DMS53 (cell line): ENCODE results near the gene ZNF764.
"Not testable (repeated sequence)": the region's sequence is repeated elsewhere in the genome, so short reads cannot be mapped to it uniquely, and the experiment has no call there.

Source experiments
- DNase-seq: peaks from one replicate; lab custom pipeline; 2025; lab: John Stamatoyannopoulos, UW

ZNF764 gene

DNA sequence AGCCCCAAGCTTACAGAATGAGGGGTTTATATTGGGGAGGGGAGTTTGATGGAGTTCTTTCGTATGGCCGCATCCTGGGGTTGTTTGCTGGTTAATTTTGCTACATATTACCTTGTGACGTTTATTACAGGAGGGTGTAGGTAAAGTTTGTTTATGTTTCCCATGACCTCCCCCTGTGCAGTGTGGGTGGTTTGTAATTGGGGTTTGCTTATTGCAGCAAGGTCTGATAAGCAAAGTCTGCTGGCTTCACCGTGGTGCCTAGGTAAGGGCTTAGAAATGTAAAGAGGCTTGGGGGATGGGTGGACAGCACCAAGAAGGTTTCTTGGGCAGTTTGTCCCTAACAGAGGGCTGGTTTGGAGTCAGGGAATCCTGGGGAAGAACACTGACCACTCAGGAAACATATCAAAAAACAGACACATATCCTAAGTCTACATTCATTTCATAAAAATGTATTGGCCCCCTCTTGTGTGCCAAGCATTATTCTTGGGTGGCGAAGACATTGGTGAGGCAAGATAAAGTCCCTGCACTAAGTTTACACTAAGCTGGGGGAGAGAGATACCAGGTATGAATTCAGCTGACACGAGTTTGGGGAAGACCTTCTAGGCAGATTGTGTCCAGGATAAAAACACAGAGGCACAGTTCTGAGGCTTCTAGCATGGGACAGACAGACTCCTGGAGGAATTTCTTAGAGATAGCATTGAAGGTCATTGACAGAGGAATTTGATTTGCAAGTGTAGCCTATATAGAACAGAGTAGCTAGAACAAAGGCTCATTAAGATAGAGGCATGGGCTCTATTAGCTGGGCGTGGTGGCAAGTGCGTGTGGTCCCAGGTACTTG is 9.5 kb downstream of the ZNF764 start:
- no peak for DNase-seq

DNA sequence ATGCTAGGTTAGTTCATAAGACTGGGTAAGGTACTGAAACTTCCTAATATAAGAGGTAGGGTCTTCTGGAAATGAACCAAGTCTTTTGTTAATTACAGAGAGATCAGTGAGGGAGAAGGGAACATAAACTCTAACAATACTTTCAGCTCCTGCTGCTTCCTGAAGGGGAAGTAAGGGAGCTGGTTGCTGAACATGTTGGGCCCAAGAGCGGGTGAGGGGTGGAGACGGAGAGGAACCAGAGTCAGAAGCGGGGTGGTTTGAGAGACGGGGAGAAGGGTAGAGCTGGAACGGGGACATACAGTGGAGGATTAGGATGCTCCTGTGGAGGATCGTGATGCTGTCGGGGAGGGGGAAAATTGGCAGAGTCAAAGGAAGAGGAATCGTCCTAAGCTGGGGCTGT is 12.1 kb downstream of the ZNF764 start:
- DNase-seq: no peak

GRCh38 chr16:30543067-30543466 is 15.1 kb downstream of the ZNF764 start:
- no peak for DNase-seq

DNA sequence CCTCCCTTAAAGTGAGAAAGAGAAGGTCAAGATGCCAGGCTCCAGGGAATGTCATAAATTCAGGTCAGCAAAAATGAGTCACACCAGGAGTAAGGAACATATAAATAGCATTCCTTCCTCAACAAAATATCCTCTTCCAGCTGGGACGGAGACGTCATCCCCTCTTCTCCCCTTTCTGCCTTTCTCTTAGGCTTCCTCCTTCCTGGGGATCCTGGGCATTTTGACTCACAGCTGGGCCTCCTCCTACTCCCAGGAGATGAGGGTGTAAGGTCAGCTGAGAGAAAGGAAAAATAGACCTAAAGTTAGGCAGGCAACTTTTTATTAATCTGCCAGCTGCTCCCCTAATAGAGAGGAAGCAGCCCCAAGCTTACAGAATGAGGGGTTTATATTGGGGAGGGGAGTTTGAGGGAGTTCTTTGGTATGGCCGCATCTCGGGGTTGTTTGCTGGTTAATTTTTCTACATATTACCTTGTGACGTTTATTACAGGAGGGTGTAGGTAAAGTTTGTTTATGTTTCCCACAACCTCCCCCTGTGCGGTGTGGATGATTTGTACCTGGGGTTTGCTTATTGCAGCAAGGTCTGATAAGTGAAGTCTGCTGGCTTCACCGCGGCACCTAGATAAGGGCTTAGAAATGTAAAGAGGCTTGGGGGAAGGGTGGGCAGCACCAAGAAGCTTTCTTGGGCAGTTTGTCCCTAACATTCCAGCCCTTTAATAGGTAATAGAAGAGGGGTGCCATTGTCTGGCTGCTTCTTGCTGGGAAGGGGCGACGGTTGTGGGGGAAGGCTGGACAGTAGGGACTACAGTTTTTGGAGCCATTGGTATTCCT is 16.5 kb downstream of the ZNF764 start:
- no peak for DNase-seq

DNA sequence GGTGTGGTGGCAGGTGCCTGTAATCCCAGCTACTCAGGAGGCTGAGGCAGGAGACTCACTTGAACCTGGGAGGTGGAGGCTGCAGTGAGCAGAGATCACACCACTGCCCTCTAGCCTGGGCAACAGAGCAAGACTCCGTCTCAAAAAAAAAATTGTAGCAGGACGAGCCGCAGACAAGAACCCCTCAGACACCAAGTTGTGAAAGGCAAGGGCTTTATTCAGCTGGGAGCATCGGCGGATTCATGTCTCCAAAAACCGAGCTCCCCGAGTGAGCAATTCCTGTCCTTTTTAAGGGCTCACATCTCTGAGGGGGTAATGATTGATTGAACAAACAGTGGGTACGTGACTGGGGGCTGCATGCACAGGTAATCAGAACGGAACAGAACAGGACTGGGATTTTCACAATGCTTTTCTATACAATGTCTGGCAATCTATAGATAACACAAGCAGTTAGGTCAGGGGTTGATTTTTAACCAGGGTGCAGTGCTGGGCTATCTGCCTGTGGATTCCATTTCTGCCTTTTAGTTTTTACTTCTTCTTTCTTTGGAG is 17.2 kb downstream of the ZNF764 start:
- DNase-seq: not testable (repeated sequence)

GRCh38 chr16:30539986-30540526 is 18.1 kb downstream of the ZNF764 start:
- DNase-seq: not testable (repeated sequence)

GRCh38 chr16:30539000-30539964 is 18.9 kb downstream of the ZNF764 start:
- DNase-seq: no peak

GRCh38 chr16:30536391-30537024 is 21.7 kb downstream of the ZNF764 start:
- not testable (repeated sequence) for DNase-seq

GRCh38 chr16:30535777-30536190 is 22.4 kb downstream of the ZNF764 start:
- DNase-seq: peak; percentile 93

DNA sequence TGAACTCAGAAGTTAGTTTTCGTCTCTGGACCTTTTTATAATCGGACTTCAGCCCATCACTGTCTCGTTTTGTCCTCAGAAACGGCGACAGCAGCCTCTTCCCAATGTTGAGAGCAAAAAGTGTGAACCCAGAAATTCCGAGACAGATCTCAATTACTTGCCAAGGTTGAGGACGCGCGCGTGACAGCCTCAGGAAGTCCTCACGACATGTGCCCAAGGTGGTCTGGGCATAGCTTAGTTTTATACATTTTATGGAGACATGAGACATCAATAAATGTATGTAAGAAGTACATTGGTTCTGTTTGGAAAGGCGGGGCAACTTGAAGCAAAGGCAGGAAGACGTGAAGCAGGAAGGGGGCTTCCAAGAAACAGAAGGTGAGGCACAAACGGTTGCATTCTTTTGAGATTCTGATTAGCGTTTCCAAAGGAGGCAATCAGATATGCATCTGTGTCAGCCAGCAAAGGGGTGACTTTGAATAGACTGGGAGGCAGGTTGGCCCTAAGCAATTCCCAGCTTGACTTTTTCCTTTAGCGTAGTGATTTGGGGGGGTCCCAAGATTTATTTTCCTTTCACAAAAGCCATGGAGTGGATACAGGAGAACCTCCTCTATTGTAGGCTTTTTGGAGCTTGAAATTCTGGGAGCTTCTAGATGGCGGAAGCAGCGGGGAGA is 22.9 kb downstream of the ZNF764 start:
- peak; percentile 82 for DNase-seq

DNA sequence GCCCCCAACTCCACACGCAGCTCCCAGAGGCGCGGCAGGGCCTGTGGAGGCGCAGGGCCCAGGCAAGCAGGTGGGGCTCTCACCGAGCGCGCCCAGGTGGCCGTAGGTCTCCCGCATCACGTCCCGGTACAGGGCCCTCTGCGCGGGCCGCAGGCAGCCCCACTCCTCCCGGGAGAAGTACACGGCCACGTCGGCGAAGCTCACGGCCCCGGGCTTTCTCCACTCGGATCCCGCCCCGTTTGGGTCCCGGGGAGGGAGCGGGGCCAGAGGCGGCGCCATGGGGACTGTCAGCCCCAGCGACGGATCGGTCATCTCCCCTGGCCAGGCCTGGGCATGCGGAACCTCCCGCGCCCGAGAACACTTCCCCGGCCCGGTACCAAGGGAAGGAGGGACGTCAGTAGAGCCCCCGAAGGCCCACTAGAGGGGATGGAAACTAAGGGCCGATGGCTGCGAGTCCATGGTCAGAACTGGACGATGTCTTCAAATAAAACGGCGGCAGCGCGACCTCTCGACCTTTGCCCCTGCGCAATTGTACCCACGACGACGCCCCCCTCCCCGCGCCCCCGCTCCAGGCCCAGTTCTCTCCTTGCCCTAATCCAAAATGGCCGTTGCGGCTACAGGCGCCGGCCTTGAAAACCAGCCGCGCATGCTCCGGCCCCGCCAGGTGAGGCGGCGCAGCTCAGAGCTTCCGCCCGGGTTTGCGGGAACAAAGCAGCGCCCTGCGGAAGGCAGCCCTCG is 23.6 kb downstream of the ZNF764 start, which contains the start of gene ZNF747:
Gene ZNF747 (minus strand): TSS at position 491 of the 738 bp plus-strand sequence. CDS start 179 bp downstream, at position 312.
- peak; percentile 95 for DNase-seq

DNA sequence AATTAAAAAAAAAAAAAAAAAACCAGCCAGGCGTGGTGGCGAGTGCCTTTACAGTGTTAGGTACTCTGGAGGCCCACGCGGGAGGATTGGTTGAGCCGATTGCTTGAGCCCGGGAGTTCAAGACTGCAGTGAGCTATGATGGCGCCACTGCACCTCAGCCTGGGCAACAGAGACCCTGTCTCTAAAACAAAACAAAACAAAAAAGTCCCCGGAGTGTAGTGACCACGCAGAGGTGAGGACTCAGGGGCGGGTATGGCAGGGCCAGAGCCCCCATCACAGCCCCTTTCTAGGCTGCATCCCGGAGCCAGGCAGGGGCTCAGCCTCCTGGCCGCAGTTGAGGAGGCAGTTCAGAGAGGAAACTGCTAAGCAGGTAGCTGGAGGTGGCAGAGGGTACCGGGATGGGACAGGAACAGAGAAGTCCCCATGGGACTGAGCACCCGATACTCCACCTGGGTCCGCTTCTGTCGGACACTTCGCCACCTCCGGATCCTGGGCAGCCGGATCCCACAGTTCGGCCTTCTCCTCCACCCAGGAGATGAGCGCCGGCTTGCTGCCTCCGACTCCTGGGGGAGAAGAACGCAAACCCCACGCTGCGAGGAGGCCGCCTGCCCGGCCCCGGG is 24.3 kb downstream of the ZNF764 start:
- peak; percentile 37 for DNase-seq

DNA sequence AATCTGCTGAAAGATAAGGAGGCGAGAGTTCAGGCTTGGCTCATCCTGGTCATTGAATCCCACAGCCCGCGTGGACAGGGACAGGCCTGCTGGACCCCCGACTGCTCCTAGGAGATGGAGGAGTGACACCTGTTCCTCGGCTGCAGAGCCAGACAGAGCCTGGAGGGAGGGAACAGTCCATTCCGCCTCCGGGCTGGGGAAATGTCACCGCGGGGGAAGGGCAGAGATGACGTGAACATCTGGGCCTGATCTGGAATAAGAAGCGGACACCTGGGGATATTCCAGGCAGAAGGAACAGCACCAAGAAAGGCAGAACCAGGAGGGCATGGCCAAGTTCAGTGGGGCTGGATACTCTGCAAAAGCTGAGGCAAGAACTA is 25.0 kb downstream of the ZNF764 start:
- DNase-seq: no peak

DNA sequence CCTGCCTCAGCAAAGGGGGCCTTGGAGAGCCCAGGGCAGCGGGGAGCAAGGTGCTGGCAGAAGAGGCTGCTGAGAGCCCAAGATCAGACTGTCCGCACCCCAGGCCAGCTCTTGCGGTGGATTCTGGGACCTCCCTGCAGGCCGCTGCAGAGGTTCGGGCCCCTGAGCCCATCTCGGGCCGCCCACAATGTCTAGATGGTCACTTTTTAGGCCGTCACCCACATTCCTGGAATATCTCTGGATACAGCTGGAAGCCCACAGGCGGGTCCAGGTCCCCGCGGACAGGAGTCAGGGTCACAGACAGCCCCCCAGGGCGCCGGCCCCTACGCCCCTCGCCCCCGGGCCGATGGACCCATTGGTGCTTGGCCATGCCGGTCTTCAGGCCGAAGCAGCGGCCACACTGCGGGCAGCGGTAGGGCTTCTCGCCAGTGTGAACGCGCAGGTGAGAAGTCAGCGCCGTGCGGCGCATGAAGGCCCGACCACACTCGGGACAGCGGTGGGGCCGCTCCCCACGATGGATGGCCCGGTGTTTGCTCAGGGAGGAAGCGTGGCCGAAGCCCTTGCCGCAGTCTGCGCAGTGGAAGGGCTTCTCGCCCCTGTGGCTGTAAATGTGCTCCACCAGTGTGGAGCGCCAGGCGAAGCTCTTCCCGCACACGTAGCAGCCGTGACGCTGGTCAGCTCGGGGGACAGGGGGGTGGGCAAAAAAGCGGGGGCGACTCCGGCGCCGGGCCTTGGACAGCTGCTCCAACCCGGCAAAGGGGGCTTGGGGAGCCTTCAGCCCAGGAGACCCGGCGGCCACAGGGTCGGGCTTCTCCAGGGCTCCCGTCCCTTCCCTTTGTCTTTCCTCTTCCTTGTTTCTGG is 25.7 kb downstream of the ZNF764 start:
- no peak for DNase-seq

DNA sequence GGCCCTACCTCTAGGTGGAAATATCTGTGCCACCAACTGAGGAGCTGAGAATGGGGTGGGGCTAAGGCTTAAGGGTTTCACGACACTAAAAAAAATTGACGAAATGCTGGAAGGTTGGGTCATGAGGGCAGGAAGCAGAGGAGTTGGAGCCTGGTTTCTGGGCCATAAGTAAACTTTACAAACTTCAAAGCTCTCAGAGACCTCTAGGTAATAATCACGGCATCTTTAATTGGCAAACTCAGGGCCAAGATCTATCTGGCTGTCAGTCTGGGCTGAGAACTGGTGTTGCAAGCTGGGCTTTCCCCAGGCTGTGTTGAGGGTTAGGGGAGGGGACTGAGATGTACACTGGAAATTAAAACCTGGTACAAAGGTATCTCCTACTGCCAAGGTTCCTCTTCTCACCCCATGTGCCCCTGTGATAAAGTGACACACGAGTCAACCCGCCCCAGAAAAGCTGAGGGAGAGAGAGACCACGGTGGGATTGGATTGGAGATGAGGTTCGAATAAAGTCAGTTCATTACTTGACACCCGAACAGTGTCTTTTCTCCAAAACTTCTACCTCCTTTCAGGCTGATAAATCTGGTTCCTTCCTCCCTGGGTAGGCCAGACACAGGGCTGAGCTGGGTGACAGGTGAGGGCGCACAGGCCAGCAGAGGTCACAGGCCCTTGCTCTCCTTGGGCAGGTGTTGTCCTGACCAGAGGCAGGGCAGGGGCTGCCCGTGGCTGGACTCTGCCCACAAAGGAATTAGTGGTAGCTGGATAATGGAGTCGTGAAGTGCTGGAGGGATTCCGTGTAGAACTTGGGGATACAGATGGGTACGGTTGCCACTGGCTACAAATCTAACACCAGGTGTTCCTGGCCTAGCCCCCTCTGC is 27.8 kb downstream of the ZNF764 start:
- DNase-seq: no peak

GRCh38 chr16:30528799-30529457 is 29.2 kb downstream of the ZNF764 start:
- no peak for DNase-seq
